Measurements from ENCODE around the gene CACFD1. TPM values are rescaled to one million over a fixed set of nuclear protein-coding genes. Genes with fewer than 3 reads are reported as not detected.
"Not testable (repeated sequence)": the region's sequence is repeated elsewhere in the genome, so short reads cannot be mapped to it uniquely, and the experiment has no call there.

The CACFD1 gene
- polyA plus RNA-seq, 1 donor = 18.5 TPM

GRCh38 chr9:133440874-133441273 is 18.9 kb upstream of the CACFD1 start:
- no peak for DNase-seq

- DNase-seq = no peak
Observed at GRCh38 chr9:133441571-133441970, 18.2 kb upstream of the CACFD1 start.

- no peak for DNase-seq
Observed at GRCh38 chr9:133443248-133443647, 16.5 kb upstream of the CACFD1 start.

GRCh38 chr9:133443982-133444381 is 15.8 kb upstream of the CACFD1 start:
- DNase-seq = no peak

GRCh38 chr9:133445293-133445969 is 14.3 kb upstream of the CACFD1 start:
- no peak for DNase-seq

GRCh38 chr9:133448487-133448972 is 11.2 kb upstream of the CACFD1 start:
- DNase-seq = no peak

- DNase-seq = no peak
Observed at GRCh38 chr9:133449760-133450159, 10.0 kb upstream of the CACFD1 start.

GRCh38 chr9:133451865-133452264 is 7.9 kb upstream of the CACFD1 start:
- DNase-seq = not testable (repeated sequence)

- DNase-seq = no peak
Observed at GRCh38 chr9:133452562-133452961, 7.2 kb upstream of the CACFD1 start.

GRCh38 chr9:133453651-133454050 is 6.1 kb upstream of the CACFD1 start:
- DNase-seq = no peak

- DNase-seq = no peak
Observed at GRCh38 chr9:133454325-133454724, 5.5 kb upstream of the CACFD1 start.

GRCh38 chr9:133454943-133455673 is 4.7 kb upstream of the CACFD1 start:
- DNase-seq = no peak

- no peak for DNase-seq
Observed at GRCh38 chr9:133455936-133456335, 3.8 kb upstream of the CACFD1 start.

GRCh38 chr9:133456409-133456808 is 3.4 kb upstream of the CACFD1 start:
- DNase-seq = no peak

GRCh38 chr9:133457233-133457632 is 2.5 kb upstream of the CACFD1 start:
- DNase-seq = no peak

- no peak for DNase-seq
Observed at GRCh38 chr9:133457748-133458147, 2.0 kb upstream of the CACFD1 start.

- DNase-seq = no peak
Observed at GRCh38 chr9:133458643-133459312, 1.0 kb upstream of the CACFD1 start.

GRCh38 chr9:133460405-133461175 is 812 bp downstream of the CACFD1 start:
- peak; percentile 29 for DNase-seq

GRCh38 chr9:133461975-133462374 is 2.2 kb downstream of the CACFD1 start:
- DNase-seq = no peak

- no peak for DNase-seq
Observed at GRCh38 chr9:133463234-133463863, 3.6 kb downstream of the CACFD1 start.

GRCh38 chr9:133463864-133464615 is 4.3 kb downstream of the CACFD1 start:
- no peak for DNase-seq
